SK-N-SH (cell line): Measurements from ENCODE around the gene WDR5B. TPM values are rescaled to one million over a fixed set of nuclear protein-coding genes. Genes with fewer than 3 reads are reported as not detected.

ENCODE experiments used
- CTCF ChIA-PET: fragments of 300-600, 350-600 bp; formaldehyde crosslinking; extraction: SDS; loops from one replicate; lab custom pipeline; 2021; lab: Yijun Ruan, JAX
- POLR2A ChIA-PET: fragments of 350-600 bp; sonication (Branson Sonifier 250); formaldehyde crosslinking; extraction: SDS; loops from one replicate; lab custom pipeline; 2020; ENCODE audit warnings: antibody characterized with exemption, inconsistent platforms; lab: Yijun Ruan, JAX
- DNase-seq: peaks from one replicate; pipeline ENCODE4 v3.0.0; 2012
- H2AFZ ChIP-seq: fragments of 200-600 bp; sonication (generic); 2 replicates; pipeline ENCODE4 v1.8.1; 2016; ENCODE audit warnings: antibody characterized with exemption, mild to moderate bottlenecking, low read depth
- H3F3A ChIP-seq: fragments of 200-600 bp; sonication (generic); replicated peaks from 2 replicates; pipeline ENCODE3; 2016; ENCODE audit warnings: antibody characterized with exemption, mild to moderate bottlenecking; ENCODE audit not compliant: insufficient read depth
- H3K27ac ChIP-seq, 2 experiments: fragments of 200-500 bp in 1 of 2; fragments of 200-600 bp in 1 of 2; sonication (Bioruptor generic) in 1 of 2; sonication (generic), shearing (Covaris generic) in 1 of 2; 2 replicates each; pipeline versions ENCODE4 v1.5.1 to v1.6.1; 2014 to 2016; ENCODE audit warnings: low read depth in 2 of 2, inconsistent platforms in 1 of 2, low read length in 1 of 2, mild to moderate bottlenecking in 1 of 2, mixed read lengths in 1 of 2
- H3K27me3 ChIP-seq: fragments of 200-600 bp; sonication (generic), shearing (Covaris generic); 2 replicates; pipeline ENCODE4 v1.6.1; 2016; ENCODE audit warnings: mixed run types; ENCODE audit not compliant: insufficient read depth
- H3K36me3 ChIP-seq, 2 experiments: fragments of 200-500 bp in 1 of 2; fragments of 200-600 bp in 1 of 2; sonication (Bioruptor generic) in 1 of 2; sonication (generic) in 1 of 2; replicated peaks in 1 of 2; 2 replicates each; pipeline versions ENCODE3 to v1.5.1; 2014 to 2016; ENCODE audit warnings: low read length in 1 of 2, mild to moderate bottlenecking in 1 of 2; ENCODE audit not compliant: insufficient read depth in 2 of 2, control insufficient read depth in 1 of 2
- H3K4me1 ChIP-seq, 2 experiments: fragments of 200-500 bp in 1 of 2; fragments of 200-600 bp in 1 of 2; sonication (Bioruptor generic) in 1 of 2; sonication (generic), shearing (Covaris generic) in 1 of 2; 2 replicates each; pipeline versions ENCODE4 v1.5.1 to v1.6.1; 2014 to 2016; ENCODE audit warnings: low read depth in 1 of 2, low read length in 1 of 2, mixed run types in 1 of 2; ENCODE audit not compliant: insufficient read depth in 2 of 2, control insufficient read depth in 1 of 2
- H3K4me2 ChIP-seq: fragments of 200-600 bp; sonication (generic), shearing (Covaris generic); 2 replicates; pipeline ENCODE4 v1.6.1; 2017; ENCODE audit warnings: mixed run types
- H3K4me3 ChIP-seq, 2 experiments: fragments of 200-500 bp in 1 of 2; fragments of 200-600 bp in 1 of 2; sonication (Bioruptor generic) in 1 of 2; sonication (generic), shearing (Covaris generic) in 1 of 2; 2 replicates each; pipeline versions ENCODE4 v1.5.1 to v1.8.1; 2014 to 2016; ENCODE audit warnings: low read depth in 2 of 2, inconsistent platforms in 1 of 2, low read length in 1 of 2, mild to moderate bottlenecking in 1 of 2, mixed read lengths in 1 of 2, moderate library complexity in 1 of 2
- H3K79me2 ChIP-seq: fragments of 200-600 bp; sonication (generic); 2 replicates; pipeline ENCODE4 v1.8.1; 2017; ENCODE audit warnings: mild to moderate bottlenecking; ENCODE audit not compliant: insufficient read depth
- H3K9ac ChIP-seq: fragments of 200-600 bp; sonication (generic); 2 replicates; pipeline ENCODE4 v1.6.1; 2017; ENCODE audit warnings: mixed run types
- H3K9me2 ChIP-seq: fragments of 200-600 bp; sonication (generic); 2 replicates; pipeline ENCODE4 v1.6.1; 2017; ENCODE audit warnings: mixed run types
- H3K9me3 ChIP-seq: fragments of 200-600 bp; sonication (generic); 2 replicates; pipeline ENCODE4 v1.6.1; 2017; ENCODE audit warnings: mixed run types, mild to moderate bottlenecking, moderate library complexity
- H4K20me1 ChIP-seq: fragments of 200-600 bp; sonication (generic); 2 replicates; pipeline ENCODE4 v1.6.1; 2017; ENCODE audit warnings: mild to moderate bottlenecking, mixed run types; ENCODE audit not compliant: insufficient read depth
- ELF1 ChIP-seq: IDR thresholded peaks from 2 replicates; pipeline ENCODE4 v1.4.0; 2012
- EP300 ChIP-seq, 2 experiments: IDR thresholded peaks; 2 replicates each; pipeline versions ENCODE4 v1.4.0 to v1.6.1; 2012; ENCODE audit warnings: borderline replicate concordance in 1 of 2, low read depth in 1 of 2, low read length in 1 of 2
- EZH2phosphoT487 ChIP-seq: fragments of 200-600 bp; sonication (generic); IDR thresholded peaks from 2 replicates; pipeline ENCODE4 v1.6.1; 2017; ENCODE audit warnings: low read depth, mixed run types, mild to moderate bottlenecking, antibody characterized with exemption, moderate library complexity, borderline replicate concordance
- FOSL2 ChIP-seq: IDR thresholded peaks from 2 replicates; pipeline ENCODE4 v1.4.0; 2012; ENCODE audit warnings: low read depth, mild to moderate bottlenecking, moderate library complexity, borderline replicate concordance
- FOXJ3 ChIP-seq: sonication (generic); formaldehyde crosslinking; IDR thresholded peaks from 2 replicates; pipeline ENCODE4 v1.5.1; 2020; ENCODE audit warnings: mild to moderate bottlenecking, missing genetic modification reagents
- GABPA ChIP-seq: IDR thresholded peaks from 2 replicates; pipeline ENCODE4 v1.4.0; 2012; ENCODE audit warnings: low read depth, mild to moderate bottlenecking
- MAX ChIP-seq: IDR thresholded peaks from 2 replicates; pipeline ENCODE4 v1.4.0; 2012; ENCODE audit warnings: low read depth
- MEF2A ChIP-seq: IDR thresholded peaks from 2 replicates; pipeline ENCODE4 v1.4.0; 2012; ENCODE audit warnings: low read depth, borderline replicate concordance
- MXI1 ChIP-seq: IDR thresholded peaks from 2 replicates; pipeline ENCODE4 v1.6.1; 2012; ENCODE audit warnings: mild to moderate bottlenecking, low read depth, low read length, improper control_type of control experiment
- NFIC ChIP-seq: IDR thresholded peaks from 2 replicates; pipeline ENCODE4 v1.4.0; 2012; ENCODE audit warnings: borderline replicate concordance
- POLR2AphosphoS5 ChIP-seq: IDR thresholded peaks from 2 replicates; pipeline ENCODE4 v1.6.1; 2012; ENCODE audit warnings: low read depth, low read length
- RAD21 ChIP-seq: IDR thresholded peaks from 2 replicates; pipeline ENCODE4 v1.6.1; 2012; ENCODE audit warnings: mild to moderate bottlenecking, low read length
- RFX5 ChIP-seq: IDR thresholded peaks from 2 replicates; pipeline ENCODE4 v1.6.1; 2012; ENCODE audit warnings: mild to moderate bottlenecking, improper control_type of control experiment, low read length
- RXRA ChIP-seq: IDR thresholded peaks from 2 replicates; pipeline ENCODE4 v1.4.0; 2012; ENCODE audit warnings: low read depth, mild to moderate bottlenecking, borderline replicate concordance
- TAF1 ChIP-seq: IDR thresholded peaks from 2 replicates; pipeline ENCODE4 v1.6.1; 2012; ENCODE audit warnings: low read depth, mild to moderate bottlenecking, low read length, moderate library complexity, borderline replicate concordance
- WGBS: methylation state at CpG from one replicate; pipeline ENCODE4 v1.1.6; 2017; ENCODE audit warnings: low lambda C conversion rate; 5-methylcytosine and 5-hydroxymethylcytosine counted together
- polyA plus RNA-seq, 3 experiments: library from polyadenylated mRNA; depleted of rRNA; stranded (reverse); fragments of >200 nt; gene quantifications; 2 replicates each; pipeline ENCODE4 v1.2.3, GENCODE V29; 2012
- TF ChIP-seq, protein P1 (sequence below): IDR thresholded peaks from 2 replicates; pipeline ENCODE4; 2012

Gene WDR5B
- polyA plus RNA-seq, 1 of the 3 experiments (the other 2 are of a cell fraction): 2.2 TPM

- Histone ChIP-seq H3K79me2 (no peaks in the 10 kb centered on the region), H3K9me3 (no peaks in the 10 kb centered on the region), H3K36me3 (peaks cover 20 to 39% of the 10 kb centered on the region in 2 experiments), H3F3A (peaks cover 17% of the 10 kb centered on the region), H3K27me3 (no peaks in the 10 kb centered on the region), H3K27ac (no peak overlapping the region), H3K9me2 (no peaks in the 10 kb centered on the region), H3K4me1 (no peaks in the 10 kb centered on the region), H4K20me1 (no peaks in the 10 kb centered on the region), H3K9ac (no peak overlapping the region), H2AFZ (no peak overlapping the region), H3K4me3 (no peak overlapping the region), H3K4me2 (no peak overlapping the region)
- POLR2A ChIA-PET: no interaction called here
- TF ChIP-seq RAD21 (no peak), FOXJ3 (CRISPR knock-in tag) (no peak), RFX5 (no peak), FOSL2 (no peak)
- 100% methylated on average over 1 of the region's 3 CpGs for WGBS
- DNase-seq: no peak
- CTCF ChIA-PET: interaction anchor here (1.2 to 1.7 kb wide), 3 partner anchors 11 to 21 kb away, joined by 4 to 6 read pairs (median 6); partner anchors contain the start of genes FAM162A and WDR5B
These were observed 10.8 kb downstream of the WDR5B start for GRCh38 chr3:122405015-122405414.

DNA sequence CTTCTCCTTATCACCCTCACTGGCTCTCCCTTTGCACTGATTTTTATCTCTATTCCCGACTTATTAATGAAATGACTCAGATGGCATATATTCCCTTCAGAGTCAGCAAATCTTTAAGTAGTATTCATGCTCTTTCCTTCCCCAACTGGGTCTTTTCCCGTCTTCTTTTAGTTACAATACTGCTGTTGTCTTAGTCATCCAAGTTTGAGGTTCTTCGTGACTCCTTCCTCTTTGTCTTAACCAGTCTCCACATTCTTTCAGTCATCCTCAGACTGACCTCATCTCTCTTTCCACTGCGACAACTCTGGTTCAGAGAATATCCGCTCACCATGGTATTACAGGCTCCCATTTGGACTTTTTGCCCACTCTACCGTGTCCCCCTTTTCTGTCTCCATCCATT lies 12.4 kb downstream of the WDR5B start:
- H3K36me3 ChIP-seq: peaks cover 12 to 27% of the 10 kb centered on the region in 2 experiments
- CTCF ChIA-PET: interaction anchor here (1.0 kb wide), 1 partner anchor 10 kb away, joined by 4 read pairs; no protein-coding TSS in a partner anchor
- no peaks in the 10 kb centered on the region for H3K9me3 ChIP-seq
- no peaks in the 10 kb centered on the region for H3K27me3 ChIP-seq
- no peaks in the 10 kb centered on the region for H3K4me1 ChIP-seq
- H3K4me2 ChIP-seq: no peak overlapping the region
- H3K27ac ChIP-seq: peak overlapping the region in 1 of 2 experiments; percentile 26; a peak in 2 of 4 replicates
- TF ChIP-seq FOXJ3 (CRISPR knock-in tag) (no peak), FOSL2 (peak; percentile 32; the same call in 1 of the 2 replicates)
- DNase-seq: no peak
- 60% methylated on average over 6 of the region's 6 CpGs for WGBS
- no peak overlapping the region for H2AFZ ChIP-seq
- H3K79me2 ChIP-seq: no peaks in the 10 kb centered on the region
- no peak overlapping the region for H3K9ac ChIP-seq
- no peaks in the 10 kb centered on the region for H4K20me1 ChIP-seq
- no peaks in the 10 kb centered on the region for H3K9me2 ChIP-seq
- POLR2A ChIA-PET: no interaction called here
- peaks cover 15% of the 10 kb centered on the region for H3F3A ChIP-seq
- H3K4me3 ChIP-seq: no peak overlapping the region

GRCh38 chr3:122398920-122399319 lies 16.9 kb downstream of the WDR5B start:
- 90% methylated on average over 2 of the region's 2 CpGs for WGBS
- Histone ChIP-seq H3K27me3 (no peaks in the 10 kb centered on the region), H4K20me1 (no peaks in the 10 kb centered on the region), H3K4me2 (no peak overlapping the region), H3F3A (peaks cover 15% of the 10 kb centered on the region), H3K4me3 (no peak overlapping the region), H3K9me2 (no peaks in the 10 kb centered on the region), H3K9ac (no peak overlapping the region), H3K36me3 (peaks cover 0 to 3% of the 10 kb centered on the region in 2 experiments), H3K79me2 (no peaks in the 10 kb centered on the region), H2AFZ (no peak overlapping the region), H3K27ac (no peak overlapping the region), H3K9me3 (no peaks in the 10 kb centered on the region), H3K4me1 (peaks cover 2 to 19% of the 10 kb centered on the region in 2 experiments; a peak in 3 of 4 replicates)
- TF ChIP-seq NFIC (no peak), EP300 (IDR thresholded peaks at IDR 0.05; ENCODE audit: borderline replicate concordance in 1 of 2, low read depth in 1 of 2, low read length in 1 of 2) (no peak), GABPA (no peak), MXI1 (no peak), MEF2A (no peak), EZH2phosphoT487 (no peak), ELF1 (no peak), TAF1 (no peak), POLR2AphosphoS5 (no peak), RXRA (no peak), MAX (no peak)
- TF ChIP-seq, protein P1, sequence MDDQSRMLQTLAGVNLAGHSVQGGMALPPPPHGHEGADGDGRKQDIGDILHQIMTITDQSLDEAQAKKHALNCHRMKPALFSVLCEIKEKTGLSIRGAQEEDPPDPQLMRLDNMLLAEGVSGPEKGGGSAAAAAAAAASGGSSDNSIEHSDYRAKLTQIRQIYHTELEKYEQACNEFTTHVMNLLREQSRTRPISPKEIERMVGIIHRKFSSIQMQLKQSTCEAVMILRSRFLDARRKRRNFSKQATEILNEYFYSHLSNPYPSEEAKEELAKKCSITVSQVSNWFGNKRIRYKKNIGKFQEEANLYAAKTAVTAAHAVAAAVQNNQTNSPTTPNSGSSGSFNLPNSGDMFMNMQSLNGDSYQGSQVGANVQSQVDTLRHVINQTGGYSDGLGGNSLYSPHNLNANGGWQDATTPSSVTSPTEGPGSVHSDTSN: no peak
- POLR2A ChIA-PET: no interaction called here
- no peak for DNase-seq
- CTCF ChIA-PET: no interaction called here
